ENCODE results near the gene RHCG. TPM values are rescaled to one million over a fixed set of nuclear protein-coding genes. Genes with fewer than 3 reads are reported as not detected.

RHCG gene
- total RNA-seq, 6 donors from 2014 or later = not detected

Other genes with a start within 250 kb of the RHCG start
- 100 to 1,000 TPM in 2 of 6 donors, 10 to 100 TPM in 4; 58.3 to 185 (median 75.0) TPM for gene POLG, start 161.8 kb downstream of the RHCG start, total RNA-seq
- gene TICRR, start 78.9 kb upstream of the RHCG start, total RNA-seq = 1 to 10 TPM in 1 of 6 donors, under 1 TPM in 5; 0.20 to 1.0 (median 0.58) TPM
- gene KIF7, start 158.9 kb upstream of the RHCG start, total RNA-seq = 1 to 10 TPM; 1.4 to 4.7 (median 3.2) TPM
- 1 to 10 TPM in 3 of 6 donors, under 1 TPM in 2, not detected in 1; 0.29 to 3.8 (median 1.1) TPM for gene PLIN1, start 182.8 kb upstream of the RHCG start, total RNA-seq
- 10 to 100 TPM in 1 of 6 donors, 1 to 10 TPM in 5; 4.4 to 18.7 (median 6.7) TPM for gene PEX11A, start 194.2 kb upstream of the RHCG start, total RNA-seq
- 1 to 10 TPM in 4 of 6 donors, under 1 TPM in 2; 0.31 to 7.2 (median 1.9) TPM for gene WDR93, start 194.2 kb upstream of the RHCG start, total RNA-seq